Measurements from ENCODE around the gene GSTM3.

GSTM3 gene

GRCh38 chr1:109740615-109741373, at the start of gene GSTM3:
GSTM3 (minus strand) TSS chr1:109741038; CDS start chr1:109740287, 751 bp downstream.
- in situ Hi-C loops (cut with MboI; ENCODE audit: low sequenced_read_pairs), result no loop called here

- in situ Hi-C loops (cut with MboI; ENCODE audit: low sequenced_read_pairs), result no loop called here
These were observed 49.5 kb upstream of the GSTM3 start for GRCh38 chr1:109790329-109790728.

GRCh38 chr1:109789551-109790180, 48.8 kb upstream of the GSTM3 start:
- in situ Hi-C loops (cut with MboI; ENCODE audit: low sequenced_read_pairs), result no loop called here

GRCh38 chr1:109788695-109789521, 48.1 kb upstream of the GSTM3 start:
- in situ Hi-C loops (cut with MboI; ENCODE audit: low sequenced_read_pairs), result no loop called here

GRCh38 chr1:109787845-109788601, 47.2 kb upstream of the GSTM3 start:
- in situ Hi-C loops (cut with MboI; ENCODE audit: low sequenced_read_pairs), result no loop called here

GRCh38 chr1:109787211-109787844, 46.5 kb upstream of the GSTM3 start:
- in situ Hi-C loops (cut with MboI; ENCODE audit: low sequenced_read_pairs), result no loop called here

GRCh38 chr1:109786531-109787021, 45.7 kb upstream of the GSTM3 start:
- in situ Hi-C loops (cut with MboI; ENCODE audit: low sequenced_read_pairs), result no loop called here

GRCh38 chr1:109786112-109786480, 45.3 kb upstream of the GSTM3 start:
- in situ Hi-C loops (cut with MboI; ENCODE audit: low sequenced_read_pairs), result no loop called here

- in situ Hi-C loops (cut with MboI; ENCODE audit: low sequenced_read_pairs), result no loop called here
These were observed 44.7 kb upstream of the GSTM3 start for GRCh38 chr1:109785446-109786111.

GRCh38 chr1:109784551-109785252, 43.9 kb upstream of the GSTM3 start:
- in situ Hi-C loops (cut with MboI; ENCODE audit: low sequenced_read_pairs), result no loop called here

- in situ Hi-C loops (cut with MboI; ENCODE audit: low sequenced_read_pairs), result no loop called here
These were observed 42.6 kb upstream of the GSTM3 start for GRCh38 chr1:109783436-109783835.

- in situ Hi-C loops (cut with MboI; ENCODE audit: low sequenced_read_pairs), result no loop called here
These were observed 42.1 kb upstream of the GSTM3 start for GRCh38 chr1:109782927-109783326.

GRCh38 chr1:109782514-109782913, 41.7 kb upstream of the GSTM3 start:
- in situ Hi-C loops (cut with MboI; ENCODE audit: low sequenced_read_pairs), result no loop called here

- in situ Hi-C loops (cut with MboI; ENCODE audit: low sequenced_read_pairs), result no loop called here
These were observed 41.0 kb upstream of the GSTM3 start for GRCh38 chr1:109781806-109782205.

- in situ Hi-C loops (cut with MboI; ENCODE audit: low sequenced_read_pairs), result no loop called here
These were observed 40.1 kb upstream of the GSTM3 start for GRCh38 chr1:109780982-109781381.

- in situ Hi-C loops (cut with MboI; ENCODE audit: low sequenced_read_pairs), result no loop called here
These were observed 37.3 kb upstream of the GSTM3 start for GRCh38 chr1:109777980-109778625.

GRCh38 chr1:109777436-109777835, 36.6 kb upstream of the GSTM3 start:
- in situ Hi-C loops (cut with MboI; ENCODE audit: low sequenced_read_pairs), result no loop called here

- in situ Hi-C loops (cut with MboI; ENCODE audit: low sequenced_read_pairs), result no loop called here
These were observed 36.1 kb upstream of the GSTM3 start for GRCh38 chr1:109776911-109777310.
